ENCODE data around the gene NOL8.

The NOL8 gene

GRCh38 chr9:92312887-92313623 is 12.1 kb downstream of the NOL8 start:
- DNase-seq (ENCODE audit: low read depth in 2 of 2, low spot score in 1 of 2), result no peak

GRCh38 chr9:92310562-92310961 is 14.6 kb downstream of the NOL8 start:
- no peak for DNase-seq (ENCODE audit: low read depth in 2 of 2, low spot score in 1 of 2)

GRCh38 chr9:92308893-92309292 is 16.3 kb downstream of the NOL8 start:
- no peak for DNase-seq (ENCODE audit: low read depth in 2 of 2, low spot score in 1 of 2)

GRCh38 chr9:92300936-92301335 is 24.2 kb downstream of the NOL8 start:
- DNase-seq (ENCODE audit: low read depth in 2 of 2, low spot score in 1 of 2), result no peak

- no peak for DNase-seq (ENCODE audit: low read depth in 2 of 2, low spot score in 1 of 2)
These were observed 26.0 kb downstream of the NOL8 start for GRCh38 chr9:92299116-92299515.

- no peak for DNase-seq (ENCODE audit: low read depth in 2 of 2, low spot score in 1 of 2)
These were observed 27.1 kb downstream of the NOL8 start for GRCh38 chr9:92298036-92298435.

- DNase-seq (ENCODE audit: low read depth in 2 of 2, low spot score in 1 of 2), result no peak
These were observed 27.5 kb downstream of the NOL8 start for GRCh38 chr9:92297611-92298010.

- DNase-seq (ENCODE audit: low read depth in 2 of 2, low spot score in 1 of 2), result no peak
These were observed 29.3 kb downstream of the NOL8 start for GRCh38 chr9:92295827-92296258.

GRCh38 chr9:92295240-92295790 is 29.8 kb downstream of the NOL8 start:
- DNase-seq (ENCODE audit: low read depth in 2 of 2, low spot score in 1 of 2), result no peak

GRCh38 chr9:92294297-92294676 is 30.9 kb downstream of the NOL8 start:
- no peak for DNase-seq (ENCODE audit: low read depth in 2 of 2, low spot score in 1 of 2)

- peak; percentile 99 to 100 for DNase-seq (ENCODE audit: low read depth in 2 of 2, low spot score in 1 of 2)
These were observed 31.5 kb downstream of the NOL8 start, which contains the start of gene IARS1 for GRCh38 chr9:92293452-92294296. Gene IARS1 (minus strand): TSS chr9:92293697. CDS start chr9:92289419, 4,278 bp downstream.

- no peak for DNase-seq (ENCODE audit: low read depth in 2 of 2, low spot score in 1 of 2)
These were observed 32.1 kb downstream of the NOL8 start for GRCh38 chr9:92293075-92293354.

GRCh38 chr9:92292338-92293074 is 32.6 kb downstream of the NOL8 start:
- no peak for DNase-seq (ENCODE audit: low read depth in 2 of 2, low spot score in 1 of 2)

- DNase-seq (ENCODE audit: low read depth in 2 of 2, low spot score in 1 of 2), result no peak
These were observed 33.6 kb downstream of the NOL8 start for GRCh38 chr9:92291577-92291976.

GRCh38 chr9:92290785-92291429 is 34.2 kb downstream of the NOL8 start:
- no peak for DNase-seq (ENCODE audit: low read depth in 2 of 2, low spot score in 1 of 2)

GRCh38 chr9:92289708-92290390 is 35.3 kb downstream of the NOL8 start:
- no peak for DNase-seq (ENCODE audit: low read depth in 2 of 2, low spot score in 1 of 2)

- no peak for DNase-seq (ENCODE audit: low read depth in 2 of 2, low spot score in 1 of 2)
These were observed 45.8 kb downstream of the NOL8 start for GRCh38 chr9:92279302-92279701.

GRCh38 chr9:92278110-92278509 is 47.0 kb downstream of the NOL8 start:
- DNase-seq (ENCODE audit: low read depth in 2 of 2, low spot score in 1 of 2), result no peak

- no peak for DNase-seq (ENCODE audit: low read depth in 2 of 2, low spot score in 1 of 2)
These were observed 48.7 kb downstream of the NOL8 start for GRCh38 chr9:92276331-92277032.

GRCh38 chr9:92275541-92275940 is 49.6 kb downstream of the NOL8 start:
- DNase-seq (ENCODE audit: low read depth in 2 of 2, low spot score in 1 of 2), result no peak
